Nephron progenitor cell (in vitro differentiated cells): ENCODE measurements around the gene ZC3H13.

ENCODE experiments used
- DNase-seq: peaks from one replicate; pipeline ENCODE4 v3.0.0; 2021
- H3K27ac Mint-ChIP-seq: 2 replicates; pipeline ENCODE4 v1.8.0; 2021; ENCODE audit warnings: mild to moderate bottlenecking, moderate library complexity, mixed read lengths
- H3K27me3 Mint-ChIP-seq: 2 replicates; pipeline ENCODE4 v1.8.0; 2021; ENCODE audit warnings: mild to moderate bottlenecking, low read depth, mixed read lengths; ENCODE audit not compliant: poor library complexity
- H3K36me3 Mint-ChIP-seq: 2 replicates; pipeline ENCODE4 v1.8.0; 2021; ENCODE audit warnings: low read depth, mixed read lengths
- H3K4me1 Mint-ChIP-seq: 2 replicates; pipeline ENCODE4 v1.8.0; 2021; ENCODE audit warnings: mixed read lengths
- H3K4me3 Mint-ChIP-seq: 2 replicates; pipeline ENCODE4 v1.8.0; 2021; ENCODE audit warnings: mild to moderate bottlenecking, moderate library complexity, mixed read lengths
- H3K9me3 Mint-ChIP-seq: 2 replicates; pipeline ENCODE4 v1.8.0; 2021; ENCODE audit warnings: mild to moderate bottlenecking, moderate library complexity, mixed read lengths
- CTCF ChIP-seq: fragments of 200-600 bp; sonication (generic); IDR thresholded peaks from 2 replicates; pipeline ENCODE4 v1.5.0; 2021; ENCODE audit warnings: antibody characterized with exemption

The ZC3H13 gene

GRCh38 chr13:45954836-45955800 is 97.4 kb downstream of the ZC3H13 start:
- Mint-ChIP-seq H3K27me3 (no peaks in the 10 kb centered on the region), H3K36me3 (peaks cover 60% of the 10 kb centered on the region), H3K4me1 (no peaks in the 10 kb centered on the region), H3K9me3 (no peaks in the 10 kb centered on the region), H3K4me3 (no peak overlapping the region), H3K27ac (no peak overlapping the region)
- TF ChIP-seq CTCF, result no peak
- no peak for DNase-seq

GRCh38 chr13:45953082-45953481 is 99.5 kb downstream of the ZC3H13 start:
- no peaks in the 10 kb centered on the region for H3K27me3 Mint-ChIP-seq
- DNase-seq, result no peak
- H3K4me1 Mint-ChIP-seq, result no peaks in the 10 kb centered on the region
- H3K9me3 Mint-ChIP-seq, result no peaks in the 10 kb centered on the region
- H3K27ac Mint-ChIP-seq, result peak overlapping the region; percentile 22
- no peak overlapping the region for H3K4me3 Mint-ChIP-seq
- TF ChIP-seq CTCF, result no peak
- H3K36me3 Mint-ChIP-seq, result peaks cover 43% of the 10 kb centered on the region

- H3K4me3 Mint-ChIP-seq, result no peak overlapping the region
- TF ChIP-seq CTCF, result no peak
- H3K9me3 Mint-ChIP-seq, result no peaks in the 10 kb centered on the region
- peaks cover 31% of the 10 kb centered on the region for H3K36me3 Mint-ChIP-seq
- DNase-seq, result no peak
- H3K27me3 Mint-ChIP-seq, result no peaks in the 10 kb centered on the region
- H3K27ac Mint-ChIP-seq, result no peak overlapping the region
- no peaks in the 10 kb centered on the region for H3K4me1 Mint-ChIP-seq
Measured at GRCh38 chr13:45951724-45952123, 100.8 kb downstream of the ZC3H13 start.

GRCh38 chr13:45951166-45951565 is 101.4 kb downstream of the ZC3H13 start:
- no peak for TF ChIP-seq CTCF
- H3K9me3 Mint-ChIP-seq, result no peaks in the 10 kb centered on the region
- peaks cover 26% of the 10 kb centered on the region for H3K36me3 Mint-ChIP-seq
- no peak for DNase-seq
- H3K27ac Mint-ChIP-seq, result peak overlapping the region; percentile 3
- H3K4me1 Mint-ChIP-seq, result no peaks in the 10 kb centered on the region
- no peaks in the 10 kb centered on the region for H3K27me3 Mint-ChIP-seq
- no peak overlapping the region for H3K4me3 Mint-ChIP-seq

- H3K36me3 Mint-ChIP-seq, result peaks cover 20% of the 10 kb centered on the region
- no peak for DNase-seq
- no peaks in the 10 kb centered on the region for H3K4me1 Mint-ChIP-seq
- no peak overlapping the region for H3K4me3 Mint-ChIP-seq
- no peak for TF ChIP-seq CTCF
- no peaks in the 10 kb centered on the region for H3K27me3 Mint-ChIP-seq
- peak overlapping the region; percentile 50 for H3K27ac Mint-ChIP-seq
- H3K9me3 Mint-ChIP-seq, result no peaks in the 10 kb centered on the region
Measured at GRCh38 chr13:45950386-45951000, 102.1 kb downstream of the ZC3H13 start.
